Measurements from ENCODE around the gene CTU1. TPM values are rescaled to one million over a fixed set of nuclear protein-coding genes. Genes with fewer than 3 reads are reported as not detected.

Gene CTU1
- total and polyA plus RNA-seq, 2 of the 4 experiments (the other 2 are of a cell fraction): 2.0 to 3.3 TPM

DNA sequence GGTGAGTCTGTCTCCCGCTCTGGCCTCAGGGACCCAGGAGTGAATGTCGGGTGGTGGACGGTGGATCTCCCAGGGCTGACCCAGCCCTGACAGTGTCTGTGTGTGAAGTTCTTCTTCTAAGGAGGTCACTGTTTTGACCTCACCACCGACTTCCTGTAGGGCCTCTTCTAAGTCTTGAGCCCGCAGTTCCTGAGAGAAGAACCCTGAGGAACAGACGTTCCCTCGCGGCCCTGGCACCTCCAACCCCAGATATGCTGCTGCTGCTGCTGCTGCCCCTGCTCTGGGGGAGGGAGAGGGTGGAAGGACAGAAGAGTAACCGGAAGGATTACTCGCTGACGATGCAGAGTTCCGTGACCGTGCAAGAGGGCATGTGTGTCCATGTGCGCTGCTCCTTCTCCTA, 33.9 kb upstream of the CTU1 start, which contains the start of gene SIGLEC7:
Gene SIGLEC7, plus strand, starts transcription at position 183 of the 400 bp plus-strand sequence. Its CDS starts 69 bp downstream, at position 252.
- dilution Hi-C loops (cut with HindIII; ENCODE audit: low sequenced_read_pairs, unreplicated experiment): no loop called here
- BruUV-seq (replicated peaks): no TSS peak
- Histone ChIP-seq H3K23ac (ENCODE audit: low read depth, low read length) (no peak within 1 kb of the TSS), H2AK9ac (replicated peaks; ENCODE audit: low read depth, low read length, poor library complexity) (no peak within 1 kb of the TSS), H3K14ac (replicated peaks; ENCODE audit: low read depth, low read length) (no peak within 1 kb of the TSS), H2AK5ac (ENCODE audit: low read depth, low read length) (no peak within 1 kb of the TSS), H2BK120ac (ENCODE audit: low read depth, low read length) (no peak within 1 kb of the TSS), H2BK20ac (ENCODE audit: low read depth, low read length) (no peak within 1 kb of the TSS), H2BK15ac (ENCODE audit: low read depth, low read length) (no peak within 1 kb of the TSS), H3K9ac (ENCODE audit: low read depth, low read length) (no peak within 1 kb of the TSS), H2AFZ (replicated peaks; ENCODE audit: low read length, poor library complexity) (no peak within 1 kb of the TSS), H3K4me1 (ENCODE audit: control insufficient read depth, insufficient read depth, low read length) (no peaks in the 10 kb centered on the region), H3K36me3 (ENCODE audit: control insufficient read depth, insufficient read depth, low read length) (no peaks in the 10 kb centered on the region), H3K79me1 (ENCODE audit: low read depth in 1 of 2, low read length in 2 of 2) (no peaks in the 10 kb centered on the region), H4K20me1 (ENCODE audit: insufficient read depth, low read length) (no peaks in the 10 kb centered on the region), H3K27me3 (ENCODE audit: control insufficient read depth, insufficient read depth, low read length) (peaks cover 7% of the 10 kb centered on the region), H3K4me3 (ENCODE audit: insufficient read depth, low read depth, low read length) (no peak within 1 kb of the TSS), H4K91ac (ENCODE audit: insufficient read depth, low read depth, low read length) (no peak within 1 kb of the TSS), H4K8ac (ENCODE audit: low read depth in 2 of 2, low read length in 2 of 2) (no peak within 1 kb of the TSS), H3K9me3 (ENCODE audit: control insufficient read depth, insufficient read depth, low read length) (no peaks in the 10 kb centered on the region), H2BK5ac (ENCODE audit: low read depth, low read length, poor library complexity, severe bottlenecking) (no peak within 1 kb of the TSS), H3K18ac (ENCODE audit: low read depth, low read length) (no peak within 1 kb of the TSS), H3K9me1 (ENCODE audit: insufficient read depth, low read length) (no peaks in the 10 kb centered on the region), H3K27ac (ENCODE audit: insufficient read depth, low read length) (no peak within 1 kb of the TSS), H3K4ac (ENCODE audit: low read depth, low read length) (no peak within 1 kb of the TSS), H3K56ac (ENCODE audit: extremely low read depth, insufficient read depth, low read length) (no peak within 1 kb of the TSS), H3K4me2 (ENCODE audit: low read depth, low read length) (no peak within 1 kb of the TSS), H4K5ac (ENCODE audit: low read depth, low read length) (no peak within 1 kb of the TSS)
- intact Hi-C loops (cut with micrococcal nuclease): no loop called here
- DNase-seq: no peak
- POLR2A ChIA-PET (ENCODE audit: unreplicated experiment): no interaction called here
- WGBS, 2 experiments (ENCODE audit: extremely low coverage in 2 of 2, insufficient read length in 1 of 2): no CpG with 5 or more reads among the region's 14 CpGs
- CTCF ChIA-PET: no interaction called here
- in situ Hi-C loops (cut with MboI; ENCODE audit: low sequenced_read_pairs): no loop called here
- TF ChIP-seq CEBPB (IDR thresholded peaks at IDR 0.05; ENCODE audit: low read depth, low read length) (no peak), MAZ (IDR thresholded peaks at IDR 0.05; ENCODE audit: borderline replicate concordance, low read depth, low read length) (no peak), RFX5 (IDR thresholded peaks at IDR 0.05; ENCODE audit: low read depth, low read length) (no peak), NFE2L2 (IDR thresholded peaks at IDR 0.05; ENCODE audit: low read depth, low read length) (no peak)
- TF ChIP-seq, protein P1, sequence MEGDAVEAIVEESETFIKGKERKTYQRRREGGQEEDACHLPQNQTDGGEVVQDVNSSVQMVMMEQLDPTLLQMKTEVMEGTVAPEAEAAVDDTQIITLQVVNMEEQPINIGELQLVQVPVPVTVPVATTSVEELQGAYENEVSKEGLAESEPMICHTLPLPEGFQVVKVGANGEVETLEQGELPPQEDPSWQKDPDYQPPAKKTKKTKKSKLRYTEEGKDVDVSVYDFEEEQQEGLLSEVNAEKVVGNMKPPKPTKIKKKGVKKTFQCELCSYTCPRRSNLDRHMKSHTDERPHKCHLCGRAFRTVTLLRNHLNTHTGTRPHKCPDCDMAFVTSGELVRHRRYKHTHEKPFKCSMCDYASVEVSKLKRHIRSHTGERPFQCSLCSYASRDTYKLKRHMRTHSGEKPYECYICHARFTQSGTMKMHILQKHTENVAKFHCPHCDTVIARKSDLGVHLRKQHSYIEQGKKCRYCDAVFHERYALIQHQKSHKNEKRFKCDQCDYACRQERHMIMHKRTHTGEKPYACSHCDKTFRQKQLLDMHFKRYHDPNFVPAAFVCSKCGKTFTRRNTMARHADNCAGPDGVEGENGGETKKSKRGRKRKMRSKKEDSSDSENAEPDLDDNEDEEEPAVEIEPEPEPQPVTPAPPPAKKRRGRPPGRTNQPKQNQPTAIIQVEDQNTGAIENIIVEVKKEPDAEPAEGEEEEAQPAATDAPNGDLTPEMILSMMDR (conservative IDR thresholded peaks at IDR 0.05; ENCODE audit: low read depth, low read length): no peak
- no peak for ATAC-seq (ENCODE audit: low read depth)

Data from IMR-90 (cell line).